HUES48 (cell line): ENCODE results near the gene OR52W1.
"Not testable (repeated sequence)": the region's sequence is repeated elsewhere in the genome, so short reads cannot be mapped to it uniquely, and the experiment has no call there.

Experiments
- H3K27ac ChIP-seq: one replicate; pipeline ENCODE4 v1.7.0; 2013; ENCODE audit warnings: low read depth, low read length, inconsistent platforms
- H3K27me3 ChIP-seq: 2 replicates; pipeline ENCODE4 v1.6.1; 2013; ENCODE audit warnings: mild to moderate bottlenecking, low read length; ENCODE audit not compliant: control insufficient read depth, insufficient read depth
- H3K36me3 ChIP-seq: 2 replicates; pipeline ENCODE4 v1.6.1; 2013; ENCODE audit warnings: low read length; ENCODE audit not compliant: control insufficient read depth, insufficient read depth
- H3K4me1 ChIP-seq: 2 replicates; pipeline ENCODE4 v1.6.1; 2013; ENCODE audit warnings: mild to moderate bottlenecking, low read length; ENCODE audit not compliant: control insufficient read depth, insufficient read depth
- H3K4me3 ChIP-seq: 2 replicates; pipeline ENCODE4 v1.5.1; 2013; ENCODE audit warnings: mild to moderate bottlenecking, low read depth, low read length
- H3K9ac ChIP-seq: 2 replicates; pipeline ENCODE4 v1.6.1; 2013; ENCODE audit warnings: mild to moderate bottlenecking, low read depth, low read length, moderate library complexity
- H3K9me3 ChIP-seq: 2 replicates; pipeline ENCODE4 v1.6.1; 2013; ENCODE audit warnings: low read length; ENCODE audit not compliant: control insufficient read depth, insufficient read depth

OR52W1 gene

DNA sequence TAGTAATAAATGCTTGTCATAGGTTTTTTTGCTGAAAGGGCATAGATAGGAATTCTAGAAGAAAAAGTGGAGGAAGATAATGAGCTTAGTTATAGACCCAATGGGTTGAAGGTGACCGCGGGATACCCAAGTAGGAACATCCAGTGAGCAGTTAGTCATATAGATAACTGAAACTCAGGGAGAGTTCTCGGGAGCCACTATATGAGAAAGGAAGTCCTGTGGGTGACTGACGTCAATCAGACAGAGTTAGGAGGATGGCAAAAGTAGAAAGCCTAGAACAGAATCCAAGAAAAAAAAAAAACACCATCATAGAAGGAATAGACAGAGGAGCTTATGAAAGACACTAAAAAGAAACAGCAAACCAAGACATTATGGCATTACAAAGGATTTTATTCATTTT is 38.2 kb downstream of the OR52W1 start:
- Histone ChIP-seq H3K9me3 (no peaks in the 10 kb centered on the region), H3K9ac (no peak overlapping the region), H3K27ac (no peak overlapping the region), H3K4me3 (no peak overlapping the region), H3K4me1 (no peaks in the 10 kb centered on the region; the same call in 1 of the 2 replicates), H3K36me3 (no peaks in the 10 kb centered on the region), H3K27me3 (peaks cover 2% of the 10 kb centered on the region; the same call in 1 of the 2 replicates)

DNA sequence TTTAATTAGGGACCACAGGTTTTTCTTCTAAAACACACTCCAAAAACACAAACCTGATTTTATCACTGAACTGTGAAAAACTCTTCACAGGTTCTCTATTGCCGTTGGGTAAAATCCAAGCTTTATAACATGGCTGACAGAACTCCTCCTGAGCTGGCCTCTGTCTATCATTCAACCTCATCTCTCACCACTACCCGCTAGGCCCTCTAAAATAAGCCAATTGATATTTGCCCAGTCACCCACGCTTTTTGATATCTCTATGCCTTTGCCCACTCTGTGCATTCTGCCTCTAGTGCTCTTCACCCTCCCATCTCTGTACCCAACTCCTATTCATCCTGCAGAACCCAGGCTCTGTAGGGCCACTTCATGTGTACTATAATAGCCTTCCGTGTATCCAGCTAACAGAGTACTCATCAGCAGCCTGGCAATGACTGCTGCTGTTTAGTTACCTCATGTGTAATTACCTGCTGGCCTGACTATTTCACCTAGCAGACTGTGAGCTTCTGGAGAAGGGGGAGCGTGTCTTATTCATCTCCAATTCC is 38.8 kb downstream of the OR52W1 start:
- Histone ChIP-seq H3K4me1 (no peaks in the 10 kb centered on the region; the same call in 1 of the 2 replicates), H3K9me3 (no peaks in the 10 kb centered on the region), H3K27ac (no peak overlapping the region), H3K9ac (no peak overlapping the region), H3K4me3 (no peak overlapping the region), H3K27me3 (peaks cover 2% of the 10 kb centered on the region; the same call in 1 of the 2 replicates), H3K36me3 (no peaks in the 10 kb centered on the region)

DNA sequence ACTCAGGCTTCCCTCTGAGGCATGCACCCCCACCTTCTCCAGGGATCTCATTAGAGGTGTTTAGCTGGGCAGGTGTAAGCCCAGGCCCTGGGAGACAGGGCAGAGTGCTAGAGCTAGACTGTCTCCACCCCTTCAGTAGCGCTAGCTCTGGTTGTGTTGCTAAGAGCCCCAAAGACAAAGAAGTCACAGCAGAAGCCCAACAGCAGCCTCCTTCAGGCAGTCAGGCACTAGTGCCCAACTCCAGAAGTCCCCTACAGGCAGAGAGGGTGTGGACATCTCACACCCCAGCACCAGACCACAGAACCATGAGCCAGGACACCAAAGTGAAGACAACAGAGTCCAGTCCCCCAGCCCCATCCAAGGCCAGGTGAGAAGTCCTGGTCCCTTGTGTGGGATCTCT is 39.9 kb downstream of the OR52W1 start, which contains the start of gene CNGA4:
TSS of gene CNGA4 (plus strand) at position 188 of the 400 bp plus-strand sequence. CDS start at position 306, 118 bp downstream.
- peaks cover 2% of the 10 kb centered on the region; the same call in 1 of the 2 replicates for H3K27me3 ChIP-seq

GRCh38 chr11:6240139-6240538 is 41.1 kb downstream of the OR52W1 start:
- Histone ChIP-seq H3K4me1 (no peaks in the 10 kb centered on the region), H3K27ac (no peak overlapping the region), H3K9ac (no peak overlapping the region), H3K36me3 (no peaks in the 10 kb centered on the region), H3K9me3 (no peaks in the 10 kb centered on the region), H3K27me3 (peaks cover 2% of the 10 kb centered on the region; the same call in 1 of the 2 replicates), H3K4me3 (no peak overlapping the region)

More for the DNA sequence above, 39.9 kb downstream of the OR52W1 start, which contains the start of gene CNGA4:
- Histone ChIP-seq H3K9ac (no peak within 1 kb of the TSS), H3K9me3 (no peaks in the 10 kb centered on the region), H3K36me3 (no peaks in the 10 kb centered on the region), H3K4me1 (no peaks in the 10 kb centered on the region), H3K27ac (no peak within 1 kb of the TSS), H3K4me3 (no peak within 1 kb of the TSS)

DNA sequence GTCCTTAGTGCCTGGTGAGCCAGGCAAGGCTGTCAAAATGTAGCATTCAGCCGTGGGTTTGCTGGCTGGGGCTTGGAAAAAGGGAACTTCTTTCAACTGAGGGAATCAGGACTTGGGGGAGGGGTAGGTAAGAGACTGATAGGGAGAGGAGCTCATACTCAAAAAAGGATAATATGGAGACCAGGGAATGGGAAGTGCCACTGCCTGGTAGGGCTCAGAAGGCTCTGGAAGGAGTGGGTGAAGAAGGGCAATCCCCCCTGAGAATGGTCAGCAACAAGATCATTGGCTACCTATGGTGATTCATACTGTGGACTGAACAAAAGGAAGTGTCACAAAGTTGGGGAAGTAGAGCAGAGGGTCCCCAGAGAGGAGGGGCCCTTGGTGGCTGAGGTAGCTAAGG is 41.8 kb downstream of the OR52W1 start:
- H3K9me3 ChIP-seq, result no peaks in the 10 kb centered on the region
- no peaks in the 10 kb centered on the region for H3K36me3 ChIP-seq
- H3K4me1 ChIP-seq, result no peaks in the 10 kb centered on the region
- H3K4me3 ChIP-seq, result no peak overlapping the region
- peaks cover 2% of the 10 kb centered on the region; the same call in 1 of the 2 replicates for H3K27me3 ChIP-seq
- no peak overlapping the region for H3K27ac ChIP-seq
- H3K9ac ChIP-seq, result no peak overlapping the region

DNA sequence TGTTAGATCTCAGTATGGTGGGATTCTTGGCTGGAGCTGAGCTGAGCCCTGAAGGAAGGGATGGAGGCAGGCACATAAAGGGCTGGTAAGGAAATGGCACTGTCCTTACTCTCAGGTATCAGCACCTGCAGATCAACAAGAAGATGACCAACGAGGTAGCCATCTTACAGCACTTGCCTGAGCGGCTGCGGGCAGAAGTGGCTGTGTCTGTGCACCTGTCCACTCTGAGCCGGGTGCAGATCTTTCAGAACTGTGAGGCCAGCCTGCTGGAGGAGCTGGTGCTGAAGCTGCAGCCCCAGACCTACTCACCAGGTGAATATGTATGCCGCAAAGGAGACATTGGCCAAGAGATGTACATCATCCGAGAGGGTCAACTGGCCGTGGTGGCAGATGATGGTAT is 42.3 kb downstream of the OR52W1 start:
- Histone ChIP-seq H3K27me3 (peaks cover 2% of the 10 kb centered on the region; the same call in 1 of the 2 replicates), H3K4me1 (no peaks in the 10 kb centered on the region), H3K9me3 (no peaks in the 10 kb centered on the region), H3K4me3 (no peak overlapping the region), H3K9ac (no peak overlapping the region), H3K27ac (no peak overlapping the region), H3K36me3 (no peaks in the 10 kb centered on the region)

GRCh38 chr11:6245536-6245935 is 46.5 kb downstream of the OR52W1 start:
- Histone ChIP-seq H3K4me3 (no peak overlapping the region), H3K27me3 (no peaks in the 10 kb centered on the region), H3K4me1 (no peaks in the 10 kb centered on the region), H3K36me3 (no peaks in the 10 kb centered on the region), H3K9ac (no peak overlapping the region), H3K27ac (no peak overlapping the region), H3K9me3 (no peaks in the 10 kb centered on the region)

DNA sequence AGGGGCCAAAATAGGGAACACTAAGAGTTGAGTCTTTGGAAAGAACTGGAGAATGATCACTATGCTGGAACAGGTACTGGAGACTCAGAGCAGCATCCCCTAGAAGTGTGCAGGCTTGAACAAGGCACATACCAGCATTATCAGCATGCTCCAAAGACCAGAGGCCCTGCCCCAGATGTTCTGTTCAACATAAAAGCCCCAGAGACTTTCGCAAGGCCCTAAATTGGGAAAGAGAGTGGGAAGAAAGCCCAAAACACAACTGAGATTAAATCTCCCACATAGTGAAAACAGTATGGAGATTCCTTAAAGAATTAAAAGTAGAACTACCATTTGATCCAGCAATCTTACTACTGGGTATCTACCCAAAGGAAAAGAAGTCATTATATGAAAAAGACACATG is 49.2 kb downstream of the OR52W1 start:
- Histone ChIP-seq H3K9me3 (no peaks in the 10 kb centered on the region), H3K27ac (no peak overlapping the region), H3K27me3 (no peaks in the 10 kb centered on the region; the same call in 1 of the 2 replicates), H3K9ac (no peak overlapping the region), H3K36me3 (no peaks in the 10 kb centered on the region), H3K4me3 (no peak overlapping the region), H3K4me1 (0 out of 2 replicates have a peak, but pooled peaks cover 6% of the 10 kb centered on the region)

DNA sequence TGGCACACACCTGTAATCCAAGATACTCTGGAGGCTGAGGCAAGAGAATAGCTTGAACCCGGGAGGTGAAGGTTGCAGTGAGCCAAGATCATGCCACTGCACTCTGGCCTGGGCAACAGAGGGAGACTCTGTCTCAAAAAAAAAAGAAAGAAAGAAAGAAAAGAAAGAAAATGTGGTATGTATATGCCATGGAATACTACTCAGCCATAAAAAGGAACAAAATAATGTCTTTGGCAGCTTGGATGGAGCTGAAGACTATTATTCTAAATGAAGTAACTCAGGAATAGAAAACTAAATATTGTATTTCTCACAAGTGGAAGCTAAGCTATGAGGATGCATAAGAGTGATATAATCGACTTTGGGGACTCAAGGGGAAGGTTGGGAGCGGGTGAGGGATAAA is 49.9 kb downstream of the OR52W1 start:
- not testable (repeated sequence) for H3K36me3 ChIP-seq, H3K9me3 ChIP-seq, H3K4me1 ChIP-seq, H3K27me3 ChIP-seq, H3K4me3 ChIP-seq, H3K9ac ChIP-seq, H3K27ac ChIP-seq
